ENCODE results near the gene C16orf86.

DNA sequence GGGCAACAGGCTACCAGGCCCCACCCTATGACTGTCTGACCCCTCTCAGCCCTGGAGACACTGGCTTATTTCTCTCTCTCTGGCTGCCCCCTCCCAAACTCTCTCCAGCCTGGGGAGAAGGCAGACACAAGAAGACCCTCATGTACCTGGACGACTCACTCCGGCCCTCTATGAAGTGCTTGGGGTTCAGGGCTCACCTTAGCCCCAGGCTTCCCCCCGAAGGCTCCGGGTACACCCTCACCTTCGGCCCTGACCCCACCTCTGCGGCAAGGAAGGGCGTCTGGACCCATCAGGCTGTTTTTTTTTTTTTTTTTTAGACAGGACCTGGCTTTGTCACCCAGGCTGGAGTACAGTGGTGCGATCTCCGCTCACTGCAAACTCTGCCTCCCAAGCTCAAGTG, 22.6 kb upstream of the C16orf86 start:
- TF ChIP-seq, protein P1, sequence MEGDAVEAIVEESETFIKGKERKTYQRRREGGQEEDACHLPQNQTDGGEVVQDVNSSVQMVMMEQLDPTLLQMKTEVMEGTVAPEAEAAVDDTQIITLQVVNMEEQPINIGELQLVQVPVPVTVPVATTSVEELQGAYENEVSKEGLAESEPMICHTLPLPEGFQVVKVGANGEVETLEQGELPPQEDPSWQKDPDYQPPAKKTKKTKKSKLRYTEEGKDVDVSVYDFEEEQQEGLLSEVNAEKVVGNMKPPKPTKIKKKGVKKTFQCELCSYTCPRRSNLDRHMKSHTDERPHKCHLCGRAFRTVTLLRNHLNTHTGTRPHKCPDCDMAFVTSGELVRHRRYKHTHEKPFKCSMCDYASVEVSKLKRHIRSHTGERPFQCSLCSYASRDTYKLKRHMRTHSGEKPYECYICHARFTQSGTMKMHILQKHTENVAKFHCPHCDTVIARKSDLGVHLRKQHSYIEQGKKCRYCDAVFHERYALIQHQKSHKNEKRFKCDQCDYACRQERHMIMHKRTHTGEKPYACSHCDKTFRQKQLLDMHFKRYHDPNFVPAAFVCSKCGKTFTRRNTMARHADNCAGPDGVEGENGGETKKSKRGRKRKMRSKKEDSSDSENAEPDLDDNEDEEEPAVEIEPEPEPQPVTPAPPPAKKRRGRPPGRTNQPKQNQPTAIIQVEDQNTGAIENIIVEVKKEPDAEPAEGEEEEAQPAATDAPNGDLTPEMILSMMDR (IDR thresholded peaks at IDR 0.05): no peak
- no peak for TF ChIP-seq POLR2A (IDR thresholded peaks at IDR 0.05)

Measured in Peyer's patch (tissue), 4 donors.